AG04449 (cell line): ENCODE results near the gene PCK2.

Source experiments
- CTCF ChIA-PET: fragments of 350-600 bp; formaldehyde crosslinking; extraction: SDS; loops from one replicate; lab custom pipeline; 2021; ENCODE audit warnings: antibody characterized with exemption; lab: Yijun Ruan, JAX
- POLR2A ChIA-PET: fragments of 400-600, 350-600 bp; formaldehyde crosslinking; extraction: SDS; loops from one replicate; lab custom pipeline; 2020; ENCODE audit warnings: antibody characterized with exemption, inconsistent platforms; lab: Yijun Ruan, JAX
- DNase-seq: peaks from one replicate; pipeline ENCODE4 v3.0.0-alpha.2; 2010; ENCODE audit warnings: low read depth, low spot score
- H3K4me3 ChIP-seq: 2 replicates; pipeline ENCODE4 v1.5.1; 2011; ENCODE audit warnings: low read depth, mild to moderate bottlenecking, control low read depth, low read length
- CTCF ChIP-seq: IDR thresholded peaks from one replicate; pipeline ENCODE4 v1.5.1; 2011; ENCODE audit warnings: mild to moderate bottlenecking, moderate library complexity, low read length, control low read depth, inconsistent platforms; ENCODE audit not compliant: insufficient read depth; ENCODE audit errors: missing control alignments

Gene PCK2

GRCh38 chr14:24139272-24139934 is 45.3 kb downstream of the PCK2 start:
- no peak for TF ChIP-seq CTCF
- no peak for DNase-seq
- no peak overlapping the region; the same call in 1 of the 2 replicates for H3K4me3 ChIP-seq
- ChIA-PET CTCF (interaction anchor here (0.9 to 1.6 kb wide), 5 partner anchors 21 to 158 kb away, joined by 3 to 5 read pairs (median 4); partner anchors contain the start of gene IRF9), POLR2A (interaction anchor here (0.8 kb wide), 1 partner anchor 45 kb away, joined by 3 read pairs; the partner anchor contains the start of gene PCK2)

GRCh38 chr14:24141097-24141880 is 47.2 kb downstream of the PCK2 start, which contains the start of gene EMC9:
Gene EMC9 (minus strand): TSS chr14:24141591. CDS start chr14:24141304, 287 bp downstream.
- peak; percentile 56 for TF ChIP-seq CTCF
- ChIA-PET POLR2A (interaction anchor here (1.0 to 1.5 kb wide), 7 partner anchors 9 to 158 kb away, joined by 3 to 7 read pairs (median 5); partner anchors contain the start of genes DCAF11, DHRS1, IRF9 and NOP9), CTCF (interaction anchor here (0.6 to 2.1 kb wide), 11 partner anchors 14 to 169 kb away, joined by 3 to 15 read pairs (median 4); partner anchors contain the start of genes CIDEB, DCAF11, IRF9 and NRL)
- H3K4me3 ChIP-seq = peak within 1 kb of the TSS; percentile 97
- peak; percentile 94 for DNase-seq

- DNase-seq = no peak
- H3K4me3 ChIP-seq = no peak overlapping the region
- POLR2A ChIA-PET = no interaction called here
- no peak for TF ChIP-seq CTCF
- CTCF ChIA-PET = interaction anchor here (0.7 to 4.4 kb wide), 6 partner anchors 17 to 166 kb away, joined by 3 to 22 read pairs (median 4); partner anchors contain the start of genes IRF9 and LTB4R2
Observed at GRCh38 chr14:24143511-24143910, 49.4 kb downstream of the PCK2 start.

- no peak overlapping the region for H3K4me3 ChIP-seq
- POLR2A ChIA-PET = no interaction called here
- DNase-seq = no peak
- CTCF ChIA-PET = interaction anchor here (1.1 to 4.4 kb wide), 3 partner anchors 17 to 73 kb away, joined by 3 to 22 read pairs (median 4); partner anchors contain the start of gene IRF9
- no peak for TF ChIP-seq CTCF
Observed at GRCh38 chr14:24144451-24144850, 50.3 kb downstream of the PCK2 start.

- ChIA-PET POLR2A (interaction anchor here (2.5 kb wide), 1 partner anchor 31 kb away, joined by 14 read pairs; the partner anchor contains the start of genes DCAF11 and NRL), CTCF (interaction anchor here (0.9 to 8.8 kb wide), 7 partner anchors 8 to 163 kb away, joined by 4 to 165 read pairs (median 11); partner anchors contain the start of genes CIDEB and IRF9)
- no peak for DNase-seq
- no peak for TF ChIP-seq CTCF
- peak overlapping the region; percentile 79 for H3K4me3 ChIP-seq
Observed at GRCh38 chr14:24145219-24145618, 51.1 kb downstream of the PCK2 start.
